Fibroblast of peridontal ligament (primary cell): Measurements from ENCODE around the gene GSTT4.
"Not testable (repeated sequence)": the region's sequence is repeated elsewhere in the genome, so short reads cannot be mapped to it uniquely, and the experiment has no call there.

ENCODE experiments used
- DNase-seq: peaks from one replicate; pipeline ENCODE4 v3.0.0-alpha.2; 2010; ENCODE audit errors: extremely low read depth

The GSTT4 gene

GRCh38 chr22:24025475-24025874 is 20.2 kb upstream of the GSTT4 start:
- DNase-seq, result no peak

GRCh38 chr22:24024354-24024753 is 19.1 kb upstream of the GSTT4 start:
- no peak for DNase-seq

- no peak for DNase-seq
These were observed 18.0 kb upstream of the GSTT4 start for GRCh38 chr22:24023204-24023789.

GRCh38 chr22:24021304-24021703 is 16.1 kb upstream of the GSTT4 start:
- no peak for DNase-seq

GRCh38 chr22:24016156-24016555 is 10.9 kb upstream of the GSTT4 start:
- DNase-seq, result no peak

GRCh38 chr22:24011735-24012068 is 6.4 kb upstream of the GSTT4 start:
- DNase-seq, result peak; percentile 4

GRCh38 chr22:24010018-24010391 is 4.8 kb upstream of the GSTT4 start:
- DNase-seq, result no peak

GRCh38 chr22:24009227-24010017 is 4.2 kb upstream of the GSTT4 start:
- DNase-seq, result no peak

- no peak for DNase-seq
These were observed 3.4 kb upstream of the GSTT4 start for GRCh38 chr22:24008381-24009226.

- no peak for DNase-seq
These were observed 2.7 kb upstream of the GSTT4 start for GRCh38 chr22:24008022-24008283.

GRCh38 chr22:24007253-24008021 is 2.2 kb upstream of the GSTT4 start:
- DNase-seq, result no peak

- no peak for DNase-seq
These were observed 1.6 kb upstream of the GSTT4 start for GRCh38 chr22:24006914-24007214.

GRCh38 chr22:24006207-24006913 is 1.1 kb upstream of the GSTT4 start:
- no peak for DNase-seq

- no peak for DNase-seq
These were observed 1.4 kb downstream of the GSTT4 start for GRCh38 chr22:24003887-24004286.

GRCh38 chr22:24002851-24003250 is 2.4 kb downstream of the GSTT4 start:
- DNase-seq, result no peak

GRCh38 chr22:24002272-24002671 is 3.0 kb downstream of the GSTT4 start:
- DNase-seq, result no peak

GRCh38 chr22:24001314-24001713 is 3.9 kb downstream of the GSTT4 start:
- DNase-seq, result no peak

GRCh38 chr22:23999779-24000178 is 5.5 kb downstream of the GSTT4 start:
- DNase-seq, result not testable (repeated sequence)

GRCh38 chr22:23997092-23997491 is 8.2 kb downstream of the GSTT4 start:
- no peak for DNase-seq

GRCh38 chr22:23993581-23994177 is 11.6 kb downstream of the GSTT4 start:
- DNase-seq, result not testable (repeated sequence)

GRCh38 chr22:23993080-23993479 is 12.2 kb downstream of the GSTT4 start:
- DNase-seq, result not testable (repeated sequence)
